HCT116 (cell line): ENCODE measurements around the gene GOLGA3. TPM values are rescaled to one million over a fixed set of nuclear protein-coding genes. Genes with fewer than 3 reads are reported as not detected.

Source experiments
- ATAC-seq: fragments of 200-7000 bp; cut with Tn5 transposase; 2 replicates; pipeline ENCODE4 v1.9.1; 2020; ENCODE audit warnings: mild to moderate bottlenecking, moderate library complexity
- BruUV-seq: library from RNA; stranded (reverse); fragments of 400-500 nt; replicated peaks from 2 replicates; lab custom pipeline; 2021; lab: Mats Ljungman, UMichigan
- CTCF ChIA-PET: fragments of 300-600 bp; sonication (Branson Sonifier 250); formaldehyde crosslinking; loops from one replicate; lab custom pipeline; 2021; ENCODE audit warnings: antibody characterized with exemption; lab: Charles Lee
- POLR2A ChIA-PET: fragments of 300-600, 350-600 bp; sonication (Branson Sonifier 250); formaldehyde crosslinking; loops from one replicate; lab custom pipeline; 2021; ENCODE audit warnings: antibody characterized with exemption; lab: Charles Lee
- RAD21 ChIA-PET, 2 experiments: fragments of 300-600 bp; sonication (Branson Sonifier 250); formaldehyde crosslinking; loops; one replicate each; lab custom pipeline; 2023; ENCODE audit warnings: low total read pairs in 2 of 2; ENCODE audit not compliant: uncharacterized antibody in 2 of 2, unreplicated experiment in 2 of 2, low non-redundant PET in 1 of 2; lab: Charles Lee
- DNase-seq: peaks from one replicate; pipeline ENCODE4 v3.0.0-alpha.2; 2010; ENCODE audit warnings: low read depth, low spot score
- H2AFZ ChIP-seq: fragments of 200-600 bp; shearing (Covaris generic), sonication (generic); 2 replicates; pipeline ENCODE4 v1.6.1; 2017; ENCODE audit warnings: low read depth, mixed run types, mixed read lengths, antibody characterized with exemption, low read length; ENCODE audit not compliant: poor library complexity, severe bottlenecking
- H3K27ac ChIP-seq: 2 replicates; pipeline ENCODE4 v1.5.1; 2012; ENCODE audit warnings: low read depth, low read length
- H3K27me3 ChIP-seq: fragments of 200-600 bp; sonication (generic); 2 replicates; pipeline ENCODE4 v1.6.1; 2016; ENCODE audit warnings: mixed run types, low read length, mixed read lengths; ENCODE audit not compliant: insufficient read depth
- H3K36me3 ChIP-seq, 2 experiments: fragments of 200-500 bp in 1 of 2; fragments of 200-600 bp in 1 of 2; sonication (Bioruptor generic) in 1 of 2; sonication (generic) in 1 of 2; 2 replicates each; pipeline versions ENCODE4 v1.5.1 to v1.6.1; 2014 to 2016; ENCODE audit warnings: low read length in 2 of 2, inconsistent platforms in 1 of 2, mixed read lengths in 1 of 2, mixed run types in 1 of 2; ENCODE audit not compliant: insufficient read depth in 2 of 2, control insufficient read depth in 1 of 2
- H3K4me1 ChIP-seq, 2 experiments: fragments of 200-600 bp in 1 of 2; sonication (generic) in 1 of 2; 2 replicates each; pipeline versions ENCODE4 v1.5.1 to v1.6.1; 2012 to 2017; ENCODE audit warnings: low read length in 2 of 2, inconsistent platforms in 1 of 2, mild to moderate bottlenecking in 1 of 2, mixed read lengths in 1 of 2, mixed run types in 1 of 2, moderate library complexity in 1 of 2; ENCODE audit not compliant: insufficient read depth in 2 of 2, control insufficient read depth in 1 of 2
- H3K4me2 ChIP-seq: fragments of 200-600 bp; sonication (generic); 2 replicates; pipeline ENCODE4 v1.6.1; 2017; ENCODE audit warnings: mixed run types, low read length, mixed read lengths
- H3K4me3 ChIP-seq, 2 experiments: fragments of 200-600 bp in 1 of 2; sonication (generic) in 1 of 2; replicated peaks in 1 of 2; 2 replicates each; pipeline ENCODE4 v1.5.1; 2011 to 2016; ENCODE audit warnings: low read length in 2 of 2, control low read depth in 1 of 2, low read depth in 1 of 2, mild to moderate bottlenecking in 1 of 2, mixed read lengths in 1 of 2, mixed run types in 1 of 2
- H3K79me2 ChIP-seq: fragments of 200-600 bp; sonication (generic); 2 replicates; pipeline ENCODE4 v1.6.1; 2017; ENCODE audit warnings: mild to moderate bottlenecking, mixed run types, low read length, moderate library complexity, mixed read lengths; ENCODE audit not compliant: insufficient read depth
- H3K9ac ChIP-seq: fragments of 200-600 bp; sonication (generic); 2 replicates; pipeline ENCODE4 v1.6.1; 2016; ENCODE audit warnings: low read length, mixed read lengths
- H3K9me2 ChIP-seq: fragments of 200-600 bp; sonication (generic), shearing (Covaris generic); 2 replicates; pipeline ENCODE4 v1.6.1; 2017; ENCODE audit warnings: mixed run types, mild to moderate bottlenecking, moderate library complexity; ENCODE audit not compliant: insufficient read depth
- H3K9me3 ChIP-seq, 2 experiments: fragments of 200-500 bp in 1 of 2; fragments of 200-600 bp in 1 of 2; sonication (Bioruptor generic) in 1 of 2; sonication (generic) in 1 of 2; 2 replicates each; pipeline ENCODE4 v1.6.1; 2014 to 2017; ENCODE audit warnings: low read length in 2 of 2, mixed read lengths in 2 of 2, inconsistent platforms in 1 of 2, low read depth in 1 of 2, mild to moderate bottlenecking in 1 of 2, mixed run types in 1 of 2, moderate library complexity in 1 of 2; ENCODE audit not compliant: control insufficient read depth in 1 of 2, insufficient read depth in 1 of 2
- H4K20me1 ChIP-seq: fragments of 200-600 bp; sonication (generic), shearing (Covaris generic); 2 replicates; pipeline ENCODE4 v1.6.1; 2017; ENCODE audit warnings: mixed run types, mild to moderate bottlenecking, moderate library complexity; ENCODE audit not compliant: insufficient read depth
- CBX3 ChIP-seq: IDR thresholded peaks from 2 replicates; pipeline ENCODE4 v1.6.1; 2012; ENCODE audit warnings: low read depth
- EGR1 ChIP-seq: IDR thresholded peaks from 2 replicates; pipeline ENCODE4 v1.6.1; 2012; ENCODE audit warnings: low read depth
- ELF1 ChIP-seq: IDR thresholded peaks from 2 replicates; pipeline ENCODE4 v1.6.1; 2012; ENCODE audit warnings: low read depth, borderline replicate concordance
- EZH2phosphoT487 ChIP-seq: fragments of 200-600 bp; IDR thresholded peaks from 2 replicates; pipeline ENCODE4 v1.6.1; 2018; ENCODE audit warnings: antibody characterized with exemption, borderline replicate concordance
- JUND ChIP-seq: IDR thresholded peaks from 2 replicates; pipeline ENCODE4 v1.6.1; 2012
- POLR2A ChIP-seq: IDR thresholded peaks from 2 replicates; pipeline ENCODE4 v1.7.0; 2011; ENCODE audit warnings: borderline replicate concordance; ENCODE audit not compliant: insufficient read depth, insufficient read length; ENCODE audit errors: extremely low read depth
- POLR2AphosphoS5 ChIP-seq: IDR thresholded peaks from 2 replicates; pipeline ENCODE4 v1.6.1; 2011; ENCODE audit warnings: mild to moderate bottlenecking, low read depth, low read length, moderate library complexity
- RAD21 ChIP-seq: IDR thresholded peaks from 2 replicates; pipeline ENCODE4 v1.6.1; 2012; ENCODE audit warnings: low read depth, mild to moderate bottlenecking
- REST ChIP-seq: IDR thresholded peaks from 2 replicates; pipeline ENCODE4 v1.6.1; 2012; ENCODE audit warnings: low read depth
- SIN3A ChIP-seq: IDR thresholded peaks from 2 replicates; pipeline ENCODE4 v1.6.1; 2012; ENCODE audit warnings: low read depth
- SRF ChIP-seq: IDR thresholded peaks from 2 replicates; pipeline ENCODE4 v1.6.1; 2012; ENCODE audit warnings: low read depth
- TCF7L2 ChIP-seq: IDR thresholded peaks from 2 replicates; pipeline ENCODE4 v1.7.0; 2011; ENCODE audit warnings: borderline replicate concordance, inconsistent platforms; ENCODE audit not compliant: insufficient read depth, insufficient read length; ENCODE audit errors: extremely low read depth
- YY1 ChIP-seq: IDR thresholded peaks from 2 replicates; pipeline ENCODE4 v1.6.1; 2011; ENCODE audit warnings: low read length, low read depth, moderate library complexity, mild to moderate bottlenecking; ENCODE audit not compliant: insufficient replicate concordance; ENCODE audit errors: extremely low read depth
- ZBTB33 ChIP-seq: IDR thresholded peaks from 2 replicates; pipeline ENCODE4 v1.6.1; 2011; ENCODE audit warnings: mild to moderate bottlenecking, low read length, moderate library complexity; ENCODE audit not compliant: insufficient replicate concordance; ENCODE audit errors: extremely low read depth
- ZFX ChIP-seq: fragments of 450-650 bp; IDR thresholded peaks from 2 replicates; pipeline ENCODE4 v1.6.1; 2017
- intact Hi-C: fragments of 100-400 bp; cut with micrococcal nuclease; formaldehyde crosslinking; loops from 2 replicates; pipeline ENCODE4 v1.10.0; 2022
- total RNA-seq: library from RNA; stranded (reverse); gene quantifications from one replicate; pipeline ENCODE4 v1.2.1, GENCODE V29; 2021; ENCODE audit not compliant: unreplicated experiment
- TF ChIP-seq, protein P1 (sequence below): IDR thresholded peaks from 2 replicates; pipeline ENCODE4 v1.6.1; 2012
- TF ChIP-seq, protein P2 (sequence below): IDR thresholded peaks from 2 replicates; pipeline ENCODE4 v1.6.1; 2012
- TF ChIP-seq, protein P3 (sequence below), 3 experiments: fragments of 200-600 bp in 1 of 3; sonication (generic) in 1 of 3; IDR thresholded peaks in 2 of 3; conservative IDR thresholded peaks in 1 of 3; 2 replicates each; pipeline ENCODE4 v1.5.1; 2012 to 2017; ENCODE audit warnings: low read depth in 2 of 3, low read length in 2 of 3, antibody characterized with exemption in 1 of 3, borderline replicate concordance in 1 of 3, control low read depth in 1 of 3, mild to moderate bottlenecking in 1 of 3, mixed read lengths in 1 of 3, mixed run types in 1 of 3, moderate library complexity in 1 of 3; ENCODE audit not compliant: insufficient read depth in 1 of 3

Gene GOLGA3
- total RNA-seq, 1 experiment from 2014 or later = 35.1 TPM

GRCh38 chr12:132723764-132724140 lies 104.9 kb downstream of the GOLGA3 start:
- H3K9ac ChIP-seq = no peak overlapping the region
- H4K20me1 ChIP-seq = peaks cover 3% of the 10 kb centered on the region; the same call in 1 of the 2 replicates
- RAD21 ChIA-PET = no interaction called here
- H3K9me2 ChIP-seq = no peaks in the 10 kb centered on the region
- H3K4me1 ChIP-seq = no peaks in the 10 kb centered on the region
- H3K79me2 ChIP-seq = peaks cover 14% of the 10 kb centered on the region; the same call in 1 of the 2 replicates
- no peaks in the 10 kb centered on the region for H3K27me3 ChIP-seq
- TF ChIP-seq RAD21 (no peak), ZBTB33 (no peak), TCF7L2 (no peak), SRF (no peak), CBX3 (no peak), REST (no peak), POLR2A (no peak), ELF1 (no peak), SIN3A (no peak), JUND (no peak), ZFX (no peak), POLR2AphosphoS5 (no peak), EZH2phosphoT487 (no peak), EGR1 (no peak), YY1 (no peak)
- TF ChIP-seq, protein P1, sequence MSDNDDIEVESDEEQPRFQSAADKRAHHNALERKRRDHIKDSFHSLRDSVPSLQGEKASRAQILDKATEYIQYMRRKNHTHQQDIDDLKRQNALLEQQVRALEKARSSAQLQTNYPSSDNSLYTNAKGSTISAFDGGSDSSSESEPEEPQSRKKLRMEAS = no peak
- TF ChIP-seq, protein P2, sequence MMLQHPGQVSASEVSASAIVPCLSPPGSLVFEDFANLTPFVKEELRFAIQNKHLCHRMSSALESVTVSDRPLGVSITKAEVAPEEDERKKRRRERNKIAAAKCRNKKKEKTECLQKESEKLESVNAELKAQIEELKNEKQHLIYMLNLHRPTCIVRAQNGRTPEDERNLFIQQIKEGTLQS = no peak
- TF ChIP-seq, protein P3, sequence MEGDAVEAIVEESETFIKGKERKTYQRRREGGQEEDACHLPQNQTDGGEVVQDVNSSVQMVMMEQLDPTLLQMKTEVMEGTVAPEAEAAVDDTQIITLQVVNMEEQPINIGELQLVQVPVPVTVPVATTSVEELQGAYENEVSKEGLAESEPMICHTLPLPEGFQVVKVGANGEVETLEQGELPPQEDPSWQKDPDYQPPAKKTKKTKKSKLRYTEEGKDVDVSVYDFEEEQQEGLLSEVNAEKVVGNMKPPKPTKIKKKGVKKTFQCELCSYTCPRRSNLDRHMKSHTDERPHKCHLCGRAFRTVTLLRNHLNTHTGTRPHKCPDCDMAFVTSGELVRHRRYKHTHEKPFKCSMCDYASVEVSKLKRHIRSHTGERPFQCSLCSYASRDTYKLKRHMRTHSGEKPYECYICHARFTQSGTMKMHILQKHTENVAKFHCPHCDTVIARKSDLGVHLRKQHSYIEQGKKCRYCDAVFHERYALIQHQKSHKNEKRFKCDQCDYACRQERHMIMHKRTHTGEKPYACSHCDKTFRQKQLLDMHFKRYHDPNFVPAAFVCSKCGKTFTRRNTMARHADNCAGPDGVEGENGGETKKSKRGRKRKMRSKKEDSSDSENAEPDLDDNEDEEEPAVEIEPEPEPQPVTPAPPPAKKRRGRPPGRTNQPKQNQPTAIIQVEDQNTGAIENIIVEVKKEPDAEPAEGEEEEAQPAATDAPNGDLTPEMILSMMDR (IDR thresholded peaks at IDR 0.05 in 2 of 3, conservative IDR thresholded peaks at IDR 0.05 in 1 of 3; ENCODE audit: borderline replicate concordance in 1 of 3, insufficient read depth in 1 of 3, low read depth in 2 of 3, low read length in 2 of 3) = no peak
- H3K27ac ChIP-seq = no peak overlapping the region
- ATAC-seq (no peak), DNase-seq (no peak)
- POLR2A ChIA-PET = no interaction called here
- no peak overlapping the region for H2AFZ ChIP-seq
- no peaks in the 10 kb centered on the region for H3K9me3 ChIP-seq
- intact Hi-C loops = no loop called here
- H3K4me2 ChIP-seq = no peak overlapping the region
- BruUV-seq = no TSS peak
- CTCF ChIA-PET = no interaction called here
- H3K4me3 ChIP-seq = no peak overlapping the region
- H3K36me3 ChIP-seq = peaks cover 50 to 59% of the 10 kb centered on the region in 2 experiments
